MM.1S (cell line): ENCODE results near the gene NUP62.

Experiments used
- DNase-seq: peaks from one replicate; pipeline ENCODE4 v3.0.0-alpha.2; 2015
- H2AFZ ChIP-seq: fragments of 300-600 bp; sonication (generic); 2 replicates; pipeline ENCODE4 v1.6.0; 2016; ENCODE audit warnings: antibody characterized with exemption, low read length
- H3F3A ChIP-seq: fragments of 300-600 bp; sonication (generic); 2 replicates; pipeline ENCODE4 v1.6.1; 2016; ENCODE audit warnings: mild to moderate bottlenecking, antibody characterized with exemption, low read length, moderate library complexity, mixed read lengths; ENCODE audit not compliant: insufficient read depth
- H3K27ac ChIP-seq: fragments of 300-600 bp; sonication (generic); 2 replicates; pipeline ENCODE4 v1.5.1; 2016; ENCODE audit warnings: mild to moderate bottlenecking, low read length
- H3K27me3 ChIP-seq: fragments of 300-600 bp; sonication (generic); replicated peaks from 2 replicates; pipeline ENCODE4 v1.6.0; 2016; ENCODE audit warnings: low read length; ENCODE audit not compliant: insufficient read depth
- H3K36me3 ChIP-seq: fragments of 300-600 bp; sonication (generic); replicated peaks from 2 replicates; pipeline ENCODE4 v1.6.1; 2016; ENCODE audit warnings: mild to moderate bottlenecking, low read length, mixed read lengths; ENCODE audit not compliant: insufficient read depth
- H3K4me1 ChIP-seq: fragments of 300-600 bp; sonication (generic); 2 replicates; pipeline ENCODE4 v1.6.1; 2016; ENCODE audit warnings: low read length, mixed read lengths
- H3K4me2 ChIP-seq: fragments of 300-600 bp; sonication (generic); 2 replicates; pipeline ENCODE4 v1.6.0; 2016; ENCODE audit warnings: low read depth, low read length
- H3K4me3 ChIP-seq: fragments of 300-600 bp; sonication (generic); 2 replicates; pipeline ENCODE4 v1.5.1; 2016; ENCODE audit warnings: low read length, mixed read lengths
- H3K79me2 ChIP-seq: fragments of 300-600 bp; sonication (generic); 2 replicates; pipeline ENCODE4 v1.6.1; 2016; ENCODE audit warnings: mixed run types, low read length, mixed read lengths
- H3K9ac ChIP-seq: fragments of 300-600 bp; sonication (generic); 2 replicates; pipeline ENCODE4 v1.6.1; 2016; ENCODE audit warnings: low read length, mixed read lengths
- H3K9me2 ChIP-seq: fragments of 300-600 bp; sonication (generic); replicated peaks from 2 replicates; pipeline ENCODE4 v1.6.1; 2016; ENCODE audit warnings: mild to moderate bottlenecking, low read length, mixed read lengths; ENCODE audit not compliant: insufficient read depth
- H3K9me3 ChIP-seq: fragments of 300-600 bp; sonication (generic); replicated peaks from 2 replicates; pipeline ENCODE4 v1.6.1; 2016; ENCODE audit warnings: mild to moderate bottlenecking, low read length, mixed read lengths; ENCODE audit not compliant: insufficient read depth
- H4K20me1 ChIP-seq: fragments of 300-600 bp; sonication (generic); 2 replicates; pipeline ENCODE4 v1.6.1; 2016; ENCODE audit warnings: mild to moderate bottlenecking, low read length, moderate library complexity, mixed read lengths; ENCODE audit not compliant: insufficient read depth
- EZH2 ChIP-seq: fragments of 300-600 bp; sonication (generic); optimal IDR thresholded peaks from 2 replicates; pipeline ENCODE3; 2017; ENCODE audit warnings: low read depth, mild to moderate bottlenecking, antibody characterized with exemption, low read length, mixed read lengths
- EZH2phosphoT487 ChIP-seq: fragments of 300-600 bp; sonication (generic); IDR thresholded peaks from 2 replicates; pipeline ENCODE4 v1.6.1; 2018; ENCODE audit warnings: antibody characterized with exemption, low read length
- TF ChIP-seq, protein P1 (sequence below): fragments of 300-600 bp; sonication (generic); IDR thresholded peaks from 2 replicates; pipeline ENCODE4 v1.5.1; 2016; ENCODE audit warnings: antibody characterized with exemption, low read length, mixed read lengths

The NUP62 gene

DNA sequence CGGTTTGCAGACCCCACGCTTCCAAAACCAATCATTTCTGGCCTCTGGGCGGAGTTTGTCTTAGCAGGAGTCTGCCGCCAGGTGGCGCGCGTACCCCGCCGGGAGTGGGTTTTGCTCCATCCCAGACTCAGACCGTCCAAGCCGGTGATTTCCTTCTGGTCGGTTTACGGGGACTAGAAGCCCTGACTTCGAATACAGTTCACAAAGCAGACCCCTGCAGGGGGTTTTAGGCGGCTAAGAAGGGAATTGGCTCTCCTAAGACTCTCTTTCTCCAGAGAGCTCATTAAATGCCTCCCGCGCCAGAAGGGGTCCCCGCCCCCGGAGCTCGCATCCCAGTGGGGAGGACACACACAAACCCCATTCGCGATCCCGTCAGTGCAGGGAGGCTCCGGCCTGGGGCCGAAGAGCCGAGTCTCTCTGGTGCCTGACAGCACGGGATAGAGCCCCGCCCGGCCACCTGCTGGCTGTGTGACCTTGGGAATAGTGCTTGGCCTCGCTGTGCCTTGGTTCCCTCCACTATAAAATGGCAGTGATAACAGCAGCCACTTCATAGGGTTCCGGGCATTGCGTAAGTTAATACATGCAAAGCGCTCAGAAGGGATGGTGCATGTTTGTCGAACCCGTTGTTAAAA, 8.6 kb upstream of the NUP62 start:
- Histone ChIP-seq H3K9me2 (no peaks in the 10 kb centered on the region), H2AFZ (peak overlapping the region; percentile 68; the same call in 1 of the 2 replicates), H3K79me2 (no peaks in the 10 kb centered on the region), H3K27me3 (0 out of 2 replicates have a peak, but pooled peaks cover 5% of the 10 kb centered on the region), H3K9ac (no peak overlapping the region), H3K9me3 (no peaks in the 10 kb centered on the region), H3K4me1 (no peaks in the 10 kb centered on the region), H3K4me2 (peak overlapping the region; percentile 95), H3K4me3 (peak overlapping the region; percentile 36; the same call in 1 of the 2 replicates), H4K20me1 (no peaks in the 10 kb centered on the region), H3K36me3 (no peaks in the 10 kb centered on the region), H3K27ac (no peak overlapping the region), H3F3A (no peaks in the 10 kb centered on the region)
- peak; percentile 66 for DNase-seq
- TF ChIP-seq, protein P1, sequence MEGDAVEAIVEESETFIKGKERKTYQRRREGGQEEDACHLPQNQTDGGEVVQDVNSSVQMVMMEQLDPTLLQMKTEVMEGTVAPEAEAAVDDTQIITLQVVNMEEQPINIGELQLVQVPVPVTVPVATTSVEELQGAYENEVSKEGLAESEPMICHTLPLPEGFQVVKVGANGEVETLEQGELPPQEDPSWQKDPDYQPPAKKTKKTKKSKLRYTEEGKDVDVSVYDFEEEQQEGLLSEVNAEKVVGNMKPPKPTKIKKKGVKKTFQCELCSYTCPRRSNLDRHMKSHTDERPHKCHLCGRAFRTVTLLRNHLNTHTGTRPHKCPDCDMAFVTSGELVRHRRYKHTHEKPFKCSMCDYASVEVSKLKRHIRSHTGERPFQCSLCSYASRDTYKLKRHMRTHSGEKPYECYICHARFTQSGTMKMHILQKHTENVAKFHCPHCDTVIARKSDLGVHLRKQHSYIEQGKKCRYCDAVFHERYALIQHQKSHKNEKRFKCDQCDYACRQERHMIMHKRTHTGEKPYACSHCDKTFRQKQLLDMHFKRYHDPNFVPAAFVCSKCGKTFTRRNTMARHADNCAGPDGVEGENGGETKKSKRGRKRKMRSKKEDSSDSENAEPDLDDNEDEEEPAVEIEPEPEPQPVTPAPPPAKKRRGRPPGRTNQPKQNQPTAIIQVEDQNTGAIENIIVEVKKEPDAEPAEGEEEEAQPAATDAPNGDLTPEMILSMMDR: peak; percentile 95
- no peak for TF ChIP-seq EZH2

DNA sequence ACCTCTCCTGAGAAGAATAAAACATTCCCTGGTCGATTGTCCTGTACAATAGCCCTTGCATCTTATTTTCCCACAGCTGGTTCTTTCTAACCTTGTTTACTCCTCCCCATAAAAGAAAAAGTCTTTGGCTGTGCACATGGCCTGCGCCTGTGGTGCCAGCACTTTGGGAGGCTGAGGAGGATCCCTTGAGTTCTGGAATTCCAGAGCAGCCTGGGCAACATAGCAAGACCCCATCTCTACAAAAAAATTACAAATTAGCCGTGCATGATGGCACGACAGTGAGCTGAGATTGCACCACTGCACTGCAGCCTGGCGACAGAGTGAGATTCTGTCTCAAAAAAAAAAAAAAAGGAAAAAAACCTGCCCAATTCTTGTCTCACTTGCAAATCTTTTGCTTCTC, 7.2 kb upstream of the NUP62 start:
- Histone ChIP-seq H2AFZ (no peak overlapping the region), H3K27ac (no peak overlapping the region)

DNA sequence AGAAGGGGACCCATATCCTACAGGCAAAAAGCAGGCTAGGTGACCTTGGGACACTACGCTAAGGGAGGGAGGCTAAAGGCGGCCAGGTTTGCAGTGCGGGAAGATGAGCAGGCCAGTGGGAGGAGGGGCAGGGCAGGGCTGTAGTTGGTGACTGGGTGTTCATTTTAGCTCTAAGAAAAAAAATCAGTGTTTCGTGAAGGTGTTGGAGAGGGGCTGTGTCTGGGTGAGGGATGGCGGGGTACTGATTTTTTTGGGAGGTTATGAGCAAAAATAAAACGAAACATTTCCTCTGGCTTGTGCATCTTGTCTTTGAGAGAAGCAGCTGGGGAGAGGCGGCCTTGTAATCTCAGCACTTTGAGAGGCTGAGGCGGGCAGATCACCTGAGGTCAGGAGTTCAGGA, 4.3 kb upstream of the NUP62 start:
- peaks cover 6% of the 10 kb centered on the region; the same call in 1 of the 2 replicates for H3K4me1 ChIP-seq
- H3K27ac ChIP-seq: no peak overlapping the region
- H3K4me2 ChIP-seq: no peak overlapping the region
- H3F3A ChIP-seq: peaks cover 1% of the 10 kb centered on the region
- H3K36me3 ChIP-seq: no peaks in the 10 kb centered on the region
- no peaks in the 10 kb centered on the region for H4K20me1 ChIP-seq
- no peaks in the 10 kb centered on the region for H3K27me3 ChIP-seq
- no peak overlapping the region for H3K9ac ChIP-seq
- no peak overlapping the region for H3K4me3 ChIP-seq
- DNase-seq: no peak
- H3K9me3 ChIP-seq: no peaks in the 10 kb centered on the region
- H2AFZ ChIP-seq: no peak overlapping the region
- peaks cover 7% of the 10 kb centered on the region for H3K79me2 ChIP-seq
- H3K9me2 ChIP-seq: no peaks in the 10 kb centered on the region
- TF ChIP-seq EZH2 (no peak), EZH2phosphoT487 (no peak)
- TF ChIP-seq, protein P1: no peak

More for the DNA sequence above, 7.2 kb upstream of the NUP62 start:
- no peak for DNase-seq
- Histone ChIP-seq H3K27me3 (no peaks in the 10 kb centered on the region), H3K4me1 (no peaks in the 10 kb centered on the region), H3K9me2 (no peaks in the 10 kb centered on the region), H3K79me2 (no peaks in the 10 kb centered on the region), H4K20me1 (no peaks in the 10 kb centered on the region), H3K4me3 (no peak overlapping the region), H3K9me3 (no peaks in the 10 kb centered on the region), H3K4me2 (no peak overlapping the region), H3K36me3 (no peaks in the 10 kb centered on the region), H3F3A (no peaks in the 10 kb centered on the region), H3K9ac (no peak overlapping the region)
- TF ChIP-seq EZH2 (no peak), EZH2phosphoT487 (no peak)
- TF ChIP-seq, protein P1: no peak
